Astrocyte (in vitro differentiated cells and primary cell): ENCODE measurements around the gene MAST2.

ENCODE experiments used
- EZH2 ChIP-seq: IDR thresholded peaks from 2 replicates; pipeline ENCODE4 v1.6.1; 2012; ENCODE audit warnings: mild to moderate bottlenecking, low read length, inconsistent platforms; ENCODE audit not compliant: insufficient read depth
- TF ChIP-seq, protein P1 (sequence below): IDR thresholded peaks from 2 replicates; pipeline ENCODE4 v1.5.1; 2011; ENCODE audit warnings: low read depth, mild to moderate bottlenecking, inconsistent platforms, low read length, moderate library complexity; ENCODE audit not compliant: insufficient read depth

DNA sequence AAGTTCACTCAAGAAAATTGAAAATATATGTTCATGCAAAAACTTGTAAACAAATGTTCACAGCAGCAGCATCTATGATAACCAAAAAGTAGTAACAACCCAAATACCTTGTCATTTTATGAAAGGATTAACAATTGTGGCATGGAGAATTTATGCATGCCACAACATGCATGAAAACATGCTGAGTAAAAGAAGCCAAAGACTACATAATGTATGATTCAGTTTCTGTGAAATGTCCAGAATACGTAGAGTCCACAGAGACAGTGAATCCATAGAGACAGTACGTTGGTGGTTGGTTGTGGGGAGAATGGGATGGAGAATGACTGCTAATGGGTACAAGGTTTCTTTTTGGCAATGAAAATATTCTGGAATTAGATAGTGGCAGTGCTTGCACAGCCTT is 148.7 kb downstream of the MAST2 start:
- TF ChIP-seq, protein P1, sequence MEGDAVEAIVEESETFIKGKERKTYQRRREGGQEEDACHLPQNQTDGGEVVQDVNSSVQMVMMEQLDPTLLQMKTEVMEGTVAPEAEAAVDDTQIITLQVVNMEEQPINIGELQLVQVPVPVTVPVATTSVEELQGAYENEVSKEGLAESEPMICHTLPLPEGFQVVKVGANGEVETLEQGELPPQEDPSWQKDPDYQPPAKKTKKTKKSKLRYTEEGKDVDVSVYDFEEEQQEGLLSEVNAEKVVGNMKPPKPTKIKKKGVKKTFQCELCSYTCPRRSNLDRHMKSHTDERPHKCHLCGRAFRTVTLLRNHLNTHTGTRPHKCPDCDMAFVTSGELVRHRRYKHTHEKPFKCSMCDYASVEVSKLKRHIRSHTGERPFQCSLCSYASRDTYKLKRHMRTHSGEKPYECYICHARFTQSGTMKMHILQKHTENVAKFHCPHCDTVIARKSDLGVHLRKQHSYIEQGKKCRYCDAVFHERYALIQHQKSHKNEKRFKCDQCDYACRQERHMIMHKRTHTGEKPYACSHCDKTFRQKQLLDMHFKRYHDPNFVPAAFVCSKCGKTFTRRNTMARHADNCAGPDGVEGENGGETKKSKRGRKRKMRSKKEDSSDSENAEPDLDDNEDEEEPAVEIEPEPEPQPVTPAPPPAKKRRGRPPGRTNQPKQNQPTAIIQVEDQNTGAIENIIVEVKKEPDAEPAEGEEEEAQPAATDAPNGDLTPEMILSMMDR: no peak
- TF ChIP-seq EZH2: no peak
